ENCODE data around the gene ERLIN1. TPM values are rescaled to one million over a fixed set of nuclear protein-coding genes. Genes with fewer than 3 reads are reported as not detected.

The ERLIN1 gene
- total RNA-seq, 2 experiments from 2014 or later = 18.4 to 18.7 TPM

DNA sequence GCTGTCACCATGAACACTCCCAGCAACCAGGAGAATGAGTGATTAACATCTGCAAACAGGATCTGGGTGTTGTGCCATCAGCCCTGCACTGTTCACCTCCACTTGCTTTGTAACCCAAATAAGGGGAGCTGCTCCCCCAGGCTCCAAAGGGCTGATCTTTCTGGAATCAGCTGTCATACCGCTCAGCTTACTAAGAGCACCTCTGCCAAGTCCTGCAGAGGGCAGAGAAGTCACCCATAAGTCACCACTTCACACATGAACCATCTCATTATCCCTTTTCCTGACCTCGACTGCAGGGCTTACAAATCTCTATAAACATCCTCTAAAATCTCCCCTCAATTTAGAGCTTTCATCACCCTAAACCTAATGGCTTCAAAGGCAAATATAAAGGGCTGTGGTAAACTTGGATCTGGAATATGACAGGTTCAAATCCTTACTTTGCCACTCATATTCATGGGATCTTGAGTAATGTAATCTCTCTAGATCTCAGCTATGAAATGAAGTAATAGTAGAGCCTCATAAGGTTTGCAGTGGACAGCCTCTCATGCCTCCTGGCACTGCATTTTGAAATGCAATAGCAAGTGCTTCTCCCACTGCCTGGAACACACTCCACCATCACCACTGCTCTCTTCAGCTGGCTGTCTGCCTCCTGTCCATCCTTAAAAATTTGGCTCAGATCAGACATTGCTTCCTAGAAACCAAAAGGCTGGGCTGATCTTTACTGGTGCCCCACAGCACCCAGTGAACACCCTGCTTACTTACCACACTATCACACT, 38.8 kb downstream of the ERLIN1 start:
- Mint-ChIP-seq H3K36me3 (ENCODE audit: low read depth) (peaks cover 13% of the 10 kb centered on the region), H3K27ac (no peak overlapping the region), H3K4me3 (no peak overlapping the region), H3K9me3 (no peaks in the 10 kb centered on the region), H3K27me3 (ENCODE audit: low read depth) (peaks cover 4% of the 10 kb centered on the region), H3K4me1 (ENCODE audit: low read depth) (peaks cover 25% of the 10 kb centered on the region)
- no peak for DNase-seq
- intact Hi-C loops (cut with micrococcal nuclease) = loop anchor here (5.0 kb wide), 1 partner anchor 360 kb away; no protein-coding TSS in a partner anchor
- CTCF ChIA-PET = no interaction called here

DNA sequence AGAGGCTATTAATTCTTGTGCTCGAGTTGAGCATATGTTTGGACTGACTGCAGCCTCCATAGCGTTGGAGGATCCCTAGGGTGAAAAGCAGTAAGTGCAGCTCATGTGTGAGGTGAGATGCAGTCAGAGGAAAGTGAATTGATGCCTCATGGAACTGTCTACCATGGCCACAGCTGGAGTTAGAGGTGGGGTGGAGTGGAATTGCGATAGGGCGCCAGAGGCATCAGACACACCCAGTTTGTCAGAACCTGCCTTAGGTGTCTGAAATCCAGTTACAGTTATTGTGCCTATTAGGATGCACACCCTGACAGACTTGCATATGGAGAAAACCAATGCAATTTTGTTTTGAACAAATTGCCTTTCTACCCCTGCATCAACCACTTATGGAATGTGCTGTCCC, 39.4 kb downstream of the ERLIN1 start:
- no peak overlapping the region for H3K4me3 Mint-ChIP-seq
- peaks cover 7% of the 10 kb centered on the region for H3K36me3 Mint-ChIP-seq (ENCODE audit: low read depth)
- peaks cover 4% of the 10 kb centered on the region for H3K27me3 Mint-ChIP-seq (ENCODE audit: low read depth)
- intact Hi-C loops (cut with micrococcal nuclease) = loop anchor here (5.0 kb wide), 1 partner anchor 361 kb away; no protein-coding TSS in a partner anchor
- peaks cover 25% of the 10 kb centered on the region for H3K4me1 Mint-ChIP-seq (ENCODE audit: low read depth)
- CTCF ChIA-PET = no interaction called here
- no peak overlapping the region for H3K27ac Mint-ChIP-seq
- no peak for DNase-seq
- no peaks in the 10 kb centered on the region for H3K9me3 Mint-ChIP-seq

DNA sequence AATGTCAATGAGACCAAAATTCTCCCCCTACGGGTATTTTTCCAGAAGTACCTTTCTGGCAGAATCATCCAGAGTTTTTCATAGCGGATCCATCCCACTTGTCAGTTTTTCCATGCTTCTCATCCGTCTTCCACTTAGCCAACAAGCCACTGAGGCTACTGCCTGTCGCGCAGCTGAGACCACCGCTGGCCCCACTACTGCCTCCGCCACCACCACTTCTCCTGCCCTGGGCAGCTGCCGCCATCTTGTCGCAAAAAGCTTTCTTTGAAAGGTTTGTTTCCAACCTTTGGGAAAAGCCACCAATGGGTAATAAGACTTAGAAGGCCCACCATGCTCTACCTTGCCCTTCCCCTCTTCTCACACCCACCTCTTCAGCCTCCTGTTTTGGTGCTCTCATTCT, 42.1 kb downstream of the ERLIN1 start:
- Mint-ChIP-seq H3K4me1 (ENCODE audit: low read depth) (peaks cover 7% of the 10 kb centered on the region), H3K27me3 (ENCODE audit: low read depth) (peaks cover 4% of the 10 kb centered on the region), H3K9me3 (no peaks in the 10 kb centered on the region), H3K36me3 (ENCODE audit: low read depth) (no peaks in the 10 kb centered on the region), H3K4me3 (no peak overlapping the region), H3K27ac (no peak overlapping the region)
- DNase-seq = no peak
- intact Hi-C loops (cut with micrococcal nuclease) = no loop called here
- CTCF ChIA-PET = interaction anchor here (0.6 to 1.1 kb wide), 2 partner anchors 97 to 106 kb away, joined by 3 read pairs; no protein-coding TSS in a partner anchor

DNA sequence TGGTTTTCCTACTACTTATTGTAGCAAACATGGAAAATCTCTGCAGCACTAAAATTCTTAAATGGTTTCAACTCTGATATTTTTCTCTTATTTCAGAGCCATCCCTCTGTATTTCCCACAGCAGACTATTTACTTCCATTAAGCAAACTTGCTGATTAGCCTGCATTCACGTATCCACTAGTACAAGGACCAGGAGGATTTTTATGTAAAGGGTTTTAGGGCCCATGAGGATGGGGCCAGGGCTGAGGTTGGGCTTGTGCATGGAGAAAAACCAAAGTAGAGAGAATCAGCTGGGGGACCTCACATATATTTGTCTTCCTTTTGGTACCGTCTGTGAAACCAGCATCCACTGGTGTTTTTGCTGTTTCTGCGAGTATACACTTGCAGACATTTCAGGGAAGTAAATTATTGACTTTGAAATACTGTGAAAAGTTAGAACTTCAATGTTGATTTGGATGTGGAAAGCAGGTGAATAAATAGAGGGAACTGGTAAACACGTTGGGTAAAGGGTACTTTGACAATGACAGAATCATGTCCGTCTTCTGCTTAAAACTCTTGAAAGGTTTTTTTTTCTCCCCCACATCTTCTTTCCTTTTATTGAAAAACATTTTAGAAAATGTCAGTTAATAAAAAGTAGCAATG, 44.3 kb downstream of the ERLIN1 start:
- peaks cover 13% of the 10 kb centered on the region for H3K27me3 Mint-ChIP-seq (ENCODE audit: low read depth)
- no peaks in the 10 kb centered on the region for H3K9me3 Mint-ChIP-seq
- intact Hi-C loops (cut with micrococcal nuclease) = no loop called here
- H3K36me3 Mint-ChIP-seq (ENCODE audit: low read depth) = no peaks in the 10 kb centered on the region
- no peaks in the 10 kb centered on the region for H3K4me1 Mint-ChIP-seq (ENCODE audit: low read depth)
- no peak overlapping the region for H3K4me3 Mint-ChIP-seq
- CTCF ChIA-PET = no interaction called here
- no peak for DNase-seq
- no peak overlapping the region for H3K27ac Mint-ChIP-seq

DNA sequence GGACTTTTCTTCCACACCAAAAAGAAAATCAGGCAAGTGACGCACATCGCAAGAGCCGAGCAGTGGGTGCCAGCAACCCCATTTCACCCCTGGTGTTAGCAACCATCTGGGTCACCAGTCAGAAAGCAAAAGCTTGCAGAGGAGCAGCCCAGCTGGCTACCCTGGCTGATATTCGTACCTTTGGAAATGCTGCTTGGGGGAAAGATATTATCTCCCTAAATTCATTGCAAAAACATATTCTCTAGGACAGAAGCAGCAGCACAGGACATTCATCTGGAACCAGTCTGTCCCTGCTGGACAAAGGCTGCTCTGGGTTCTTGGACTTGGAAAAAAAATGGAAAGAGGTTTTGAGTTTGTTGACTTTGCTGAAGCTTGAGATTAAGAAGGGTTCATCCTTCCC, 45.8 kb downstream of the ERLIN1 start:
- intact Hi-C loops (cut with micrococcal nuclease) = no loop called here
- Mint-ChIP-seq H3K4me3 (no peak overlapping the region), H3K4me1 (ENCODE audit: low read depth) (no peaks in the 10 kb centered on the region), H3K9me3 (peaks cover 3% of the 10 kb centered on the region), H3K27ac (no peak overlapping the region), H3K36me3 (ENCODE audit: low read depth) (no peaks in the 10 kb centered on the region), H3K27me3 (ENCODE audit: low read depth) (peaks cover 15% of the 10 kb centered on the region)
- CTCF ChIA-PET = interaction anchor here (1.0 kb wide), 1 partner anchor 24 kb away, joined by 3 read pairs; no protein-coding TSS in a partner anchor
- DNase-seq = no peak

DNA sequence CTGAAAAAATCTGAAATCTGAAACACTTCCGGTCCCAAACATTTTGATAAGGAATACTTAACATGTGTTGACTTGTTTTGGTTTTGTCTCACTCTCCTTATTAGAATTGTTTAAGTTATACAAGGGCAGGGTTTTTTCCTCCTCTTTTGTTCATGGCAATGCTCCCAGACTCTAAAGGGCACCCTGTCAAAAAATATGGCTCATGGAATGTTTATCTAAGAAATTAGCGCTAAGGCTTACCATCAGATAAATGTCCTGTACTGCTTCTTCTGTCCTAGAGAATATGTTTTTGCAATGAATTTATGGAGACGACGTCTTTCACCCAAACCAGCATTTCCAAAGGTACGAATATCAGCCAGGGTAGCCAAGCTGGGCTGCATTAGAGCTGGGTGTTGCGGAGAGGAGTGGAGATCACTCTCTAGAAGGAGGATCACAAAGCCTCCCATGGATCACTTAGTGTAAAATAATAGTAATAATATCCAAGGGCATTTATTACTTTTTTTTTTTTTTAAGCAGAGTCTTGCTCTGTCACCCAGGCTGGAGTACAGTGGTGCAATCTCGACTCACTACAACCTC, 46.8 kb downstream of the ERLIN1 start:
- Mint-ChIP-seq H3K4me3 (no peak overlapping the region), H3K9me3 (peaks cover 5% of the 10 kb centered on the region), H3K4me1 (ENCODE audit: low read depth) (no peaks in the 10 kb centered on the region), H3K27ac (no peak overlapping the region), H3K27me3 (ENCODE audit: low read depth) (peaks cover 15% of the 10 kb centered on the region), H3K36me3 (ENCODE audit: low read depth) (peaks cover 2% of the 10 kb centered on the region)
- CTCF ChIA-PET = interaction anchor here (0.6 kb wide), 2 partner anchors 41 to 350 kb away, joined by 3 to 5 read pairs; no protein-coding TSS in a partner anchor
- DNase-seq = no peak
- intact Hi-C loops (cut with micrococcal nuclease) = no loop called here

DNA sequence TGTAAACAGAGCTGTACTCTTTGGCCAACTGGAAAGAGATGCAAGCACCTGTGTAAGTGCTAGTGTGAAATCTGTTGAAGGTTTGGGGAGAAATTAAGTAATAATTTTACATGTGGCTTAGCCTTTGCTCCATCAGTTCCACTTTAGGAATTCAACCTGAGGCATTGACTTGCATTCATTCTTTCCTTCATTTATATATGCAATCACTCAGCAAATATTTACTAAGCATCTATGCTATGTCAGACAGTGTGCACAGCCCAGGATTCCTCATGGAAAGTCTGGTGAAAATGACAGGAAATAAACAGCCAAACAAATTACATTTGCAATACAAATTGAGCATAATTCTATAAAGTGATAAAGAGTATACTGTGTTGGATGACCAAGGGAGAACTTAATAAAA, 50.3 kb downstream of the ERLIN1 start:
- Mint-ChIP-seq H3K4me3 (no peak overlapping the region), H3K27me3 (ENCODE audit: low read depth) (peaks cover 15% of the 10 kb centered on the region), H3K27ac (no peak overlapping the region), H3K9me3 (peaks cover 8% of the 10 kb centered on the region), H3K36me3 (ENCODE audit: low read depth) (peaks cover 2% of the 10 kb centered on the region), H3K4me1 (ENCODE audit: low read depth) (no peaks in the 10 kb centered on the region)
- CTCF ChIA-PET = no interaction called here
- DNase-seq = no peak
- intact Hi-C loops (cut with micrococcal nuclease) = no loop called here

DNA sequence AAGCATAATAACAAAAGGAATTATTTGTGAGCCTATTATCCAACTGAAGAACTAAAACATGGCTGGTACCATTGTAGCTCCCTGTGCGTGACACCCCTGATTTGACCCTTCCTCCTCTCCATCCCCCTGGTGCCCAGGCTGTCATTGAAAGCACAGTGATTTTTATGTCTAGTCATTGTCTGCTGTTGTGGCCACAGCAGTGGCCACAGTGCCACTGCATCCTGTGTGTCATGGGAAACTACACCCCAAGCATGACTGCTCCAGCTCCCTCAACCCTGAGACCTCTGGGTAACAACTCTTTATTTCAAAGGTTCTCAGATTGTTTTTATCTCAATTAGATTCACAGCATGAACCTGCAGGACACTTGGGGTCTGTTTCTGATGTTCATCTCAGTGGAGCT, 52.0 kb downstream of the ERLIN1 start:
- H3K4me1 Mint-ChIP-seq (ENCODE audit: low read depth) = no peaks in the 10 kb centered on the region
- peaks cover 8% of the 10 kb centered on the region for H3K9me3 Mint-ChIP-seq
- H3K27me3 Mint-ChIP-seq (ENCODE audit: low read depth) = peaks cover 19% of the 10 kb centered on the region
- no peak for DNase-seq
- no peak overlapping the region for H3K4me3 Mint-ChIP-seq
- H3K27ac Mint-ChIP-seq = no peak overlapping the region
- intact Hi-C loops (cut with micrococcal nuclease) = no loop called here
- CTCF ChIA-PET = no interaction called here
- H3K36me3 Mint-ChIP-seq (ENCODE audit: low read depth) = peaks cover 2% of the 10 kb centered on the region

DNA sequence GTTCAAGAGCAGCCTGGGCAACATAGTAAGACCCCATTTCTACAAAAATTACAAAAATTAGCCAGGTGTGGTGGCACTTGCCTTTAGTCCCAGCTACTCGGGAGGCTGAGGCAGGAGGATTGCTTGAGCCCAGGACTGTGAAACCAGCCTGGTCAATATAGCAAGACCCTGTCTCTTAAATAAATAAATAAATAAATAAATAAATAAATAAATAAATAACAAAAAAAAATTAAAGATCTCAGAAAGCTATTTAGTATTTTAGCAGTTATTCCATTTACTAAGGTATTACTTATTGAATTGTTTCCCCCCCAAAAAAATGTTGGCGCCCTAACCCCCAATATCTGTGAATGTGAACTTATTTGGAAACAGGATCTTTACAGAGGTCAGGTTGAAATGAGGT, 53.4 kb downstream of the ERLIN1 start:
- intact Hi-C loops (cut with micrococcal nuclease) = no loop called here
- H3K4me1 Mint-ChIP-seq (ENCODE audit: low read depth) = no peaks in the 10 kb centered on the region
- peaks cover 8% of the 10 kb centered on the region for H3K9me3 Mint-ChIP-seq
- no peak overlapping the region for H3K4me3 Mint-ChIP-seq
- no peak overlapping the region for H3K27ac Mint-ChIP-seq
- peaks cover 18% of the 10 kb centered on the region for H3K27me3 Mint-ChIP-seq (ENCODE audit: low read depth)
- CTCF ChIA-PET = no interaction called here
- peaks cover 2% of the 10 kb centered on the region for H3K36me3 Mint-ChIP-seq (ENCODE audit: low read depth)
- no peak for DNase-seq

DNA sequence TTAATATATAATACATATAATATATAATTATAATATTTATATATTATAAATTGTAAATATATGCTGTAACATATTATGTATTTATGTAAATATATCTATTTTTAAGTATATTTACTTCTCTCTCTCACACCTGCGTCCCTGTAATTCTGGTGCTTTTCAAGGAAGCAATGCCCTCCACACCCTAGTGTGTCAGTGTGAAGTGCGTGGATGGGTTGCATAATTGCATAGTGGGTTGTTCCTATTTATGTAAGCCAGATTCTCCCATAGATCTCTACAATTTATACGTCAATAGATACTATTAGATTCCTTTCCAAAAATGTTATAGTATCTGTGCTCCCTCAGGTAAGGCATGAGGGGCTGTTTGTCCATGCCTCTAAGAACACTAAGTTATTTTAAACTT, 54.3 kb downstream of the ERLIN1 start:
- Mint-ChIP-seq H3K27ac (no peak overlapping the region), H3K4me3 (no peak overlapping the region), H3K36me3 (ENCODE audit: low read depth) (peaks cover 2% of the 10 kb centered on the region), H3K4me1 (ENCODE audit: low read depth) (no peaks in the 10 kb centered on the region), H3K27me3 (ENCODE audit: low read depth) (peaks cover 14% of the 10 kb centered on the region), H3K9me3 (peaks cover 8% of the 10 kb centered on the region)
- intact Hi-C loops (cut with micrococcal nuclease) = no loop called here
- CTCF ChIA-PET = no interaction called here
- DNase-seq = no peak

DNA sequence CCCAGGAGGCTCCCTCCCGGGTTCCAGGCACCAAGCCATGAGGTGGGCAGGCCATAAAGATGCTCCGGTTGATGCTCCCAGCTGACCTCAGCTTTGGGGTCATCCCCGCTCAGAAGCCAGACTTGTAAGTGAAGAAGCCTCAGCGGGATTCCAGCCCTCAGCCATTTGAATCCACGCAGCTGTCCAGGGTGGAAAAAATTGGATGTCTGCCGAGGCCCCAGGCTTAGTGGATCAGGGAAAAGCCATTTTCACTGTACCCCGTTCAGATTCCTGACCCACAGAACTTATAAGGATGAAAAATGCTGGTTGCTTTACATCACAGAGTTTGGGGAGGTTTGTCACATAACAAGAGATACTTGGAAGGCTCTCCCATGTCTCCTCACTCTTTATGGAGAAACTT, 55.0 kb downstream of the ERLIN1 start:
- no peak for DNase-seq
- H3K9me3 Mint-ChIP-seq = peaks cover 8% of the 10 kb centered on the region
- peaks cover 12% of the 10 kb centered on the region for H3K27me3 Mint-ChIP-seq (ENCODE audit: low read depth)
- H3K4me3 Mint-ChIP-seq = no peak overlapping the region
- H3K27ac Mint-ChIP-seq = no peak overlapping the region
- H3K4me1 Mint-ChIP-seq (ENCODE audit: low read depth) = no peaks in the 10 kb centered on the region
- intact Hi-C loops (cut with micrococcal nuclease) = no loop called here
- peaks cover 2% of the 10 kb centered on the region for H3K36me3 Mint-ChIP-seq (ENCODE audit: low read depth)
- CTCF ChIA-PET = no interaction called here

DNA sequence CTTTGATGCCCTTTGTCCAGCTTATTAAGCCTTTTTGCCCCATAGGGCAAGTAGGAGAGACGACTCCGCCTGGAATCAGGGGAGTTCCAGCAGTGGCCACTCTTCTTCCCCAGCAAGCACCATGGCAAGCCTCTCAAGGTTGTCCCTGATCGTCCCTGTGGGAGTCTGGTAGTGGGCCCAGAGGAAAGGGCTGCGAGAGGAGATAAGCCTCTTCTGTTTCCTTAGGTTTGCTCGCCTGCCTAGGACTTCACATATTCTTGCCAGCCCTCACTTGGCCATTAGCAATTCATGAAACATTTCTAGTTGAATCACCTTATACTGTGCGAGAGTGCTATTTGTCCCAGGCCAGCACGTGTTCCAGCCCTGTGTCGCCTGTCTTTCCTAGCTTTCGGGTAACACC, 56.4 kb downstream of the ERLIN1 start:
- intact Hi-C loops (cut with micrococcal nuclease) = no loop called here
- Mint-ChIP-seq H3K27ac (no peak overlapping the region), H3K36me3 (ENCODE audit: low read depth) (no peaks in the 10 kb centered on the region), H3K9me3 (peaks cover 2% of the 10 kb centered on the region), H3K4me1 (ENCODE audit: low read depth) (no peaks in the 10 kb centered on the region), H3K4me3 (no peak overlapping the region), H3K27me3 (ENCODE audit: low read depth) (peaks cover 12% of the 10 kb centered on the region)
- CTCF ChIA-PET = interaction anchor here (0.7 to 1.0 kb wide), 3 partner anchors 19 to 284 kb away, joined by 3 to 4 read pairs (median 3); no protein-coding TSS in a partner anchor
- no peak for DNase-seq
